Smooth muscle cell (in vitro differentiated cells): ENCODE data around the gene IGSF5. TPM values are rescaled to one million over a fixed set of nuclear protein-coding genes. Genes with fewer than 3 reads are reported as not detected.
"Not testable (repeated sequence)": the region's sequence is repeated elsewhere in the genome, so short reads cannot be mapped to it uniquely, and the experiment has no call there.

Experiments used
- DNase-seq: peaks from one replicate; lab custom pipeline; 2025; ENCODE audit not compliant: unreplicated experiment; lab: John Stamatoyannopoulos, UW
- H2AFZ ChIP-seq: fragments of 200-600 bp; sonication (generic); 2 replicates; pipeline ENCODE4 v1.6.0; 2016; ENCODE audit warnings: antibody characterized with exemption, low read depth, mild to moderate bottlenecking
- H3F3A ChIP-seq: fragments of 200-600 bp; sonication (generic); 2 replicates; pipeline ENCODE4 v1.6.0; 2017; ENCODE audit warnings: antibody characterized with exemption, low read depth
- H3K27ac ChIP-seq: fragments of 200-600 bp; sonication (generic); 2 replicates; pipeline ENCODE4 v1.5.1; 2016; ENCODE audit warnings: low read depth, mild to moderate bottlenecking
- H3K27me3 ChIP-seq: fragments of 200-600 bp; sonication (generic); 2 replicates; pipeline ENCODE4 v1.6.1; 2016; ENCODE audit warnings: low read depth, mild to moderate bottlenecking
- H3K36me3 ChIP-seq: fragments of 200-600 bp; sonication (generic); 2 replicates; pipeline ENCODE4 v1.5.1; 2016; ENCODE audit warnings: low read depth
- H3K4me1 ChIP-seq: fragments of 200-600 bp; sonication (generic); 2 replicates; pipeline ENCODE4 v1.5.1; 2016; ENCODE audit warnings: low read depth
- H3K4me2 ChIP-seq: fragments of 200-600 bp; sonication (generic); 2 replicates; pipeline ENCODE4 v1.6.0; 2016; ENCODE audit warnings: mild to moderate bottlenecking
- H3K4me3 ChIP-seq: fragments of 200-600 bp; sonication (generic); 2 replicates; pipeline ENCODE4 v1.5.1; 2016; ENCODE audit warnings: mild to moderate bottlenecking
- H3K79me2 ChIP-seq: fragments of 200-600 bp; sonication (generic); 2 replicates; pipeline ENCODE4 v1.6.0; 2016; ENCODE audit warnings: low read depth, mild to moderate bottlenecking
- H3K9ac ChIP-seq: fragments of 200-600 bp; sonication (generic); 2 replicates; pipeline ENCODE4 v1.6.0; 2016; ENCODE audit warnings: low read depth
- H3K9me3 ChIP-seq: fragments of 200-600 bp; sonication (generic); replicated peaks from 2 replicates; pipeline ENCODE4 v1.5.1; 2016; ENCODE audit warnings: low read depth
- H4K20me1 ChIP-seq: fragments of 200-600 bp; sonication (generic); 2 replicates; pipeline ENCODE4 v1.6.0; 2016; ENCODE audit warnings: low read depth
- CTCF ChIP-seq: fragments of 200-600 bp; sonication (generic); IDR thresholded peaks from 2 replicates; pipeline ENCODE4 v1.5.1; 2017; ENCODE audit warnings: borderline replicate concordance, mild to moderate bottlenecking, antibody characterized with exemption; ENCODE audit not compliant: insufficient read depth, poor library complexity, severe bottlenecking
- WGBS: methylation state at CpG from one replicate; pipeline ENCODE4 v1.1.7; 2016; ENCODE audit warnings: low lambda C conversion rate; 5-methylcytosine and 5-hydroxymethylcytosine counted together
- polyA plus RNA-seq: library from polyadenylated mRNA; unstranded; fragments of >200 nt; fragmentation: Nextera tagmentation; extraction: Ambion mirVana; gene quantifications from 2 replicates; pipeline ENCODE4 v1.2.1, GENCODE V29; 2016
- total RNA-seq: library from RNA; depleted of rRNA; stranded (reverse); fragments of >200 nt; gene quantifications from 2 replicates; pipeline ENCODE4 v1.2.3, GENCODE V29; 2014

IGSF5 gene
- total and polyA plus RNA-seq, 2 experiments from 2014 or later, result 0.30 to 0.63 TPM

DNA sequence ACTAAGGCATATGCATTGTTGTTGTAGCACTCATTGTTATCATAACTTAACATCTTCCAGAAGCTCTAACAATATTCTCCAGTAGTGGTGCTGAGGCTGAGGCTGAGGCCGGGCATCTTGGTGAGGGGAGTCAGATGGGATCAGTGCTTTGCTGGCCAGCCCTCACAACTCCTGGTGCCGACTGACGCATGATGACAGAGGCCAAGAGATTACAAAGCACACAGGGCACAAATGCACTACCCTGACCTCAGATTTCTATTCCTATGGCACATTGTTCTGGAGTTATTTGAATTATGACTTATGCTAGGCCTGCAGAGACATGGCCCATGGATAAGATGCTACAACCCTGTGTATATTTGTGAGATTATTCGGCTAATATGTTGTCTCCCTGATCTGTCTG lies 8.3 kb upstream of the IGSF5 start:
- WGBS, result 90% methylated on average over 4 of the region's 4 CpGs

DNA sequence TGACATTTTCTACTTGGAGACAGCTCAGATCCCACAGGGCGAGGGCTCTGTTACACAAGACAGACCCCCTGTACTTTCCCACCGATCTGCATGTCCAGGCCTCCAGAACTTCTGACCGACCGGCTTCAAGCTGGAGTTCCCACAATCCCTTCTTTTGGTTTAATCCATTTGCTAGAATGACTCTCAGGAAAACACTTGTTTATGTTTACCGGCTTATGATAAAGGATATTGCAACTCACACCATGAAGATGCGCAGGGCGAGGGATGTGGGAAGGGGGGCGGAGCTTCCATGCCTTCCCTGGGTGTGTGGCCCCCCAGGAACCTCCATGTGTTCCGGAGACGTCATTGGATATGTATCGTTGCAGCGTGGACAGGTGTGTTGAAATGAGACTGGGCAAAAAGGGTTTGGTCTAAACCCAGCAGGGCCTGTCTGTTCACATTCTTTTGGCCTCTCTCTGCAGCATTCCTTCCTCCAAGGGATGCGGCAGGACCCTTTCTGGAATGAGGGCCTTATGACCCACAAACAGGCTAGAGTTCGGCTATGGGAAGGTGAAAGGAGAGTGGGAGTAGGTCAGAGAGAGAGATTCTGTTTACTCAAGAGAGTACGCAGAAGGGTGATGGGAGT lies 7.5 kb upstream of the IGSF5 start:
- 80% methylated on average over 15 of the region's 15 CpGs for WGBS
- Histone ChIP-seq H3K79me2 (no peaks in the 10 kb centered on the region), H2AFZ (no peak overlapping the region), H3K4me1 (no peaks in the 10 kb centered on the region), H3K36me3 (no peaks in the 10 kb centered on the region), H3K27me3 (no peaks in the 10 kb centered on the region), H4K20me1 (no peaks in the 10 kb centered on the region), H3F3A (no peaks in the 10 kb centered on the region), H3K4me2 (no peak overlapping the region), H3K9ac (no peak overlapping the region), H3K4me3 (no peak overlapping the region), H3K9me3 (no peaks in the 10 kb centered on the region), H3K27ac (no peak overlapping the region)
- no peak for TF ChIP-seq CTCF
- DNase-seq, result no peak

More for the DNA sequence above, 8.3 kb upstream of the IGSF5 start:
- Histone ChIP-seq H3K27ac (no peak overlapping the region), H3K4me3 (no peak overlapping the region), H3K9me3 (no peaks in the 10 kb centered on the region), H3F3A (no peaks in the 10 kb centered on the region), H2AFZ (no peak overlapping the region), H3K27me3 (no peaks in the 10 kb centered on the region), H4K20me1 (no peaks in the 10 kb centered on the region), H3K4me2 (no peak overlapping the region), H3K9ac (no peak overlapping the region), H3K79me2 (no peaks in the 10 kb centered on the region), H3K4me1 (no peaks in the 10 kb centered on the region), H3K36me3 (no peaks in the 10 kb centered on the region)
- no peak for DNase-seq
- TF ChIP-seq CTCF, result no peak

- no peak overlapping the region for H3K9ac ChIP-seq
- no peaks in the 10 kb centered on the region for H3K79me2 ChIP-seq
- H3K27ac ChIP-seq, result no peak overlapping the region
- no peak for TF ChIP-seq CTCF
- no peak for DNase-seq
- H3F3A ChIP-seq, result no peaks in the 10 kb centered on the region
- no peak overlapping the region for H3K4me3 ChIP-seq
- no peak overlapping the region for H2AFZ ChIP-seq
- no peak overlapping the region for H3K4me2 ChIP-seq
- H3K9me3 ChIP-seq, result no peaks in the 10 kb centered on the region
- 96% methylated on average over 6 of the region's 6 CpGs for WGBS
- H3K4me1 ChIP-seq, result no peaks in the 10 kb centered on the region
- H4K20me1 ChIP-seq, result no peaks in the 10 kb centered on the region
- no peaks in the 10 kb centered on the region for H3K36me3 ChIP-seq
- no peaks in the 10 kb centered on the region for H3K27me3 ChIP-seq
Observed at GRCh38 chr21:39738566-39738965, 6.4 kb upstream of the IGSF5 start.

GRCh38 chr21:39739531-39739930 lies 5.5 kb upstream of the IGSF5 start:
- 96% methylated on average over 5 of the region's 5 CpGs for WGBS
- not testable (repeated sequence) for H3K27ac ChIP-seq, DNase-seq, H3K79me2 ChIP-seq, H4K20me1 ChIP-seq, H3K4me3 ChIP-seq, H3K9me3 ChIP-seq, H3K4me2 ChIP-seq, H3K9ac ChIP-seq, H3K4me1 ChIP-seq, H3F3A ChIP-seq, H2AFZ ChIP-seq, H3K36me3 ChIP-seq, H3K27me3 ChIP-seq

GRCh38 chr21:39742561-39742960 lies 2.4 kb upstream of the IGSF5 start:
- H3K4me2 ChIP-seq, H3K9ac ChIP-seq, H3K79me2 ChIP-seq, H3K27me3 ChIP-seq, DNase-seq, H3K36me3 ChIP-seq, H4K20me1 ChIP-seq, H3F3A ChIP-seq, H3K4me1 ChIP-seq, H3K9me3 ChIP-seq, H2AFZ ChIP-seq, H3K4me3 ChIP-seq, H3K27ac ChIP-seq: not testable (repeated sequence)
- 69% methylated on average over 4 of the region's 4 CpGs for WGBS

DNA sequence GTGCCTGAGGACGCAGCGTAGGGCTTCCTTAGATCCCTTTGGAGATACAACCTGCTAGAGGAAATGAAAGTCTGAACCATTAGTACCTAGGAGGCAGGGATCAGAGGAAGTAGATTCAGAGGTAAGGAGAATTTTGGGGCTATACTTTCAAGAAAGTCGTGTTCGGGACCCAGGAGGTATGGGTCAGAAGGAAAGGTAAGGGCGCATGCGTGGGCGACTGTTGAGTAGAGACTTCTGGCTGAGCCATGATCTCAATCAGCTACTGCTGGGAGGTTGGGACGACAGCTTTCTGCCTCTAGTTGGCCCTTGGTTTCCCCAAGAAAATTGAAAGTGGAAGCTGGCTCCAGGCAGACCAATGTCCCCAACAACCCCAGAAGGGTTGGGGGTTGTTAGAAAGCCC lies 349 bp downstream of the IGSF5 start:
- H3K9ac ChIP-seq, H3K4me3 ChIP-seq, H3K36me3 ChIP-seq, H2AFZ ChIP-seq, H3K27me3 ChIP-seq, H3K4me1 ChIP-seq, DNase-seq, H3K9me3 ChIP-seq, H4K20me1 ChIP-seq, H3K79me2 ChIP-seq, H3K4me2 ChIP-seq, H3F3A ChIP-seq, H3K27ac ChIP-seq: not testable (repeated sequence)
- WGBS, result 96% methylated on average over 8 of the region's 8 CpGs
